D721Med (cell line): ENCODE measurements around the gene MRGPRD.

Source experiments
- DNase-seq: peaks from one replicate; pipeline ENCODE4 v3.0.0; 2011; ENCODE audit warnings: low spot score; ENCODE audit not compliant: insufficient read length
- FAIRE-seq: peaks from 2 replicates; lab custom pipeline; 2011; peaks lifted over from hg19 to GRCh38; lab: Jason Lieb, UNC
- CTCF ChIP-seq: IDR thresholded peaks from 2 replicates; pipeline ENCODE4 v1.5.1; 2012; ENCODE audit warnings: mild to moderate bottlenecking, control low read depth; ENCODE audit not compliant: insufficient read depth; ENCODE audit errors: missing control alignments

The MRGPRD gene

GRCh38 chr11:68992743-68993255 is 12.0 kb upstream of the MRGPRD start:
- no peak for FAIRE-seq
- no peak for TF ChIP-seq CTCF
- DNase-seq = no peak

- no peak for TF ChIP-seq CTCF
- FAIRE-seq (no peak), DNase-seq (no peak)
Measured at GRCh38 chr11:68990995-68991780, 10.4 kb upstream of the MRGPRD start.

GRCh38 chr11:68989936-68990606 is 9.3 kb upstream of the MRGPRD start:
- no peak for TF ChIP-seq CTCF
- DNase-seq (no peak), FAIRE-seq (no peak)

- no peak for TF ChIP-seq CTCF
- DNase-seq (no peak), FAIRE-seq (no peak)
Measured at GRCh38 chr11:68988491-68988890, 7.7 kb upstream of the MRGPRD start.

GRCh38 chr11:68987211-68987610 is 6.4 kb upstream of the MRGPRD start:
- FAIRE-seq (no peak), DNase-seq (no peak)
- TF ChIP-seq CTCF = no peak

GRCh38 chr11:68983801-68984200 is 3.0 kb upstream of the MRGPRD start:
- TF ChIP-seq CTCF = no peak
- no peak for FAIRE-seq
- no peak for DNase-seq

GRCh38 chr11:68982134-68982533 is 1.3 kb upstream of the MRGPRD start:
- TF ChIP-seq CTCF = no peak
- FAIRE-seq (no peak), DNase-seq (no peak)
